GM18520 (cell line): ENCODE data around the gene RNPEP.
"Not testable (repeated sequence)": the region's sequence is repeated elsewhere in the genome, so short reads cannot be mapped to it uniquely, and the experiment has no call there.

ENCODE experiments used
- ATAC-seq: cut with Tn5 transposase; IDR thresholded peaks from one replicate; pipeline ENCODE4 v1.9.1; 2021; ENCODE audit not compliant: unreplicated experiment

Gene RNPEP

GRCh38 chr1:202034149-202034682 is 51.8 kb downstream of the RNPEP start:
- no peak for ATAC-seq

GRCh38 chr1:202034683-202035462 is 52.4 kb downstream of the RNPEP start:
- ATAC-seq: no peak

GRCh38 chr1:202036595-202037387 is 54.3 kb downstream of the RNPEP start:
- no peak for ATAC-seq

- ATAC-seq: no peak
Observed at GRCh38 chr1:202037706-202038296, 55.4 kb downstream of the RNPEP start.

GRCh38 chr1:202038688-202039346 is 56.4 kb downstream of the RNPEP start:
- no peak for ATAC-seq

GRCh38 chr1:202045705-202046104 is 63.3 kb downstream of the RNPEP start:
- ATAC-seq: no peak

GRCh38 chr1:202046227-202046626 is 63.8 kb downstream of the RNPEP start:
- no peak for ATAC-seq

GRCh38 chr1:202046748-202047708 is 64.6 kb downstream of the RNPEP start:
- no peak for ATAC-seq

- ATAC-seq: no peak
Observed at GRCh38 chr1:202047977-202048376, 65.5 kb downstream of the RNPEP start.

- no peak for ATAC-seq
Observed at GRCh38 chr1:202049129-202049528, 66.7 kb downstream of the RNPEP start.

GRCh38 chr1:202054094-202054493 is 71.6 kb downstream of the RNPEP start:
- ATAC-seq: no peak

- ATAC-seq: not testable (repeated sequence)
Observed at GRCh38 chr1:202054673-202055072, 72.2 kb downstream of the RNPEP start.
